GM12878 (cell line): Measurements from ENCODE around the gene ZMYND15. TPM values are rescaled to one million over a fixed set of nuclear protein-coding genes. Genes with fewer than 3 reads are reported as not detected.

ENCODE experiments used
- BMI1 ChIP-seq: fragments of 450-650 bp; IDR thresholded peaks from 2 replicates; pipeline ENCODE4 v1.6.1; 2016; ENCODE audit warnings: mild to moderate bottlenecking, moderate library complexity, borderline replicate concordance
- ESRRA ChIP-seq: IDR thresholded peaks from 2 replicates; pipeline ENCODE4 v1.6.1; 2012; ENCODE audit warnings: mild to moderate bottlenecking, low read length, improper control_type of control experiment
- EZH2 ChIP-seq: IDR thresholded peaks from 2 replicates; pipeline ENCODE4 v1.6.1; 2012; ENCODE audit warnings: low read depth, mild to moderate bottlenecking, control low read depth, inconsistent platforms, low read length, borderline replicate concordance; ENCODE audit not compliant: control insufficient read depth
- HDAC6 ChIP-seq: fragments of 200-600 bp; sonication (generic); IDR thresholded peaks from one replicate; pipeline ENCODE4 v1.8.0; 2017; ENCODE audit warnings: antibody characterized with exemption; ENCODE audit not compliant: unreplicated experiment
- KAT2A ChIP-seq: conservative IDR thresholded peaks from 2 replicates; pipeline ENCODE4 v1.6.1; 2011; ENCODE audit warnings: low read depth, low read length; ENCODE audit not compliant: control insufficient read depth
- POLR2A ChIP-seq: IDR thresholded peaks from 2 replicates; pipeline ENCODE4 v1.6.1; 2011; ENCODE audit warnings: low read depth, mild to moderate bottlenecking, low read length
- POLR2AphosphoS5 ChIP-seq: IDR thresholded peaks from 2 replicates; pipeline ENCODE4 v1.6.1; 2011; ENCODE audit warnings: mild to moderate bottlenecking, low read length, inconsistent platforms
- RBBP5 ChIP-seq: fragments of 200-600 bp; sonication (generic); conservative IDR thresholded peaks from 2 replicates; pipeline ENCODE4 v1.6.1; 2016
- RCOR1 ChIP-seq: conservative IDR thresholded peaks from 2 replicates; pipeline ENCODE4 v1.6.1; 2012; ENCODE audit warnings: low read depth, low read length, improper control_type of control experiment
- TARDBP ChIP-seq: IDR thresholded peaks from 2 replicates; pipeline ENCODE4 v1.6.1; 2016; ENCODE audit warnings: borderline replicate concordance
- ZBTB40 ChIP-seq: fragments of 450-650 bp; IDR thresholded peaks from 2 replicates; pipeline ENCODE4 v1.6.1; 2016; ENCODE audit warnings: mild to moderate bottlenecking, moderate library complexity, borderline replicate concordance
- ZNF24 ChIP-seq: fragments of 450-650 bp; IDR thresholded peaks from 2 replicates; pipeline ENCODE4 v1.6.1; 2017; ENCODE audit warnings: antibody characterized with exemption, mild to moderate bottlenecking
- polyA plus RNA-seq, 11 experiments: library from polyadenylated mRNA; depleted of rRNA in 4 of 11; unstranded in 6 of 11; stranded (reverse) in 5 of 11; fragments of >200 nt; fragmentation: Nextera tagmentation in 4 of 11; fragmentation: Illumina TruSeq in 1 of 11; extraction: Ambion mirVana in 4 of 11; extraction: Trizol in 1 of 11; gene quantifications; 1 replicate in 1 of 11; 2 replicates in 10 of 11; pipeline versions ENCODE4 v1.2.1 to v1.2.3, GENCODE V29; 2011 to 2016; ENCODE audit warnings: inconsistent platforms in 2 of 11, missing spikeins in 2 of 11, low read depth in 1 of 11
- total RNA-seq, 4 experiments: library from RNA; depleted of rRNA in 3 of 4; stranded (reverse); fragments of >200 nt in 3 of 4; fragmentation: Illumina TruSeq in 1 of 4; extraction: Trizol in 1 of 4; gene quantifications; 2 replicates each; pipeline versions ENCODE4 v1.2.1 to v1.2.3, GENCODE V29; 2013 to 2021
- TF ChIP-seq, protein P1 (sequence below): IDR thresholded peaks from 2 replicates; pipeline ENCODE4 v1.6.1; 2012; ENCODE audit warnings: mild to moderate bottlenecking, low read depth, low read length
- TF ChIP-seq, protein P2 (sequence below): fragments of 450-650 bp; formaldehyde crosslinking; IDR thresholded peaks from 2 replicates; pipeline ENCODE4 v1.5.0; 2022; ENCODE audit warnings: mild to moderate bottlenecking, missing genetic modification characterization

ZMYND15 gene
- total and polyA plus RNA-seq, 10 of the 15 experiments (the other 5 are each of a cell fraction or from before 2014, with no cell fraction given) = 0.03 to 0.17 (median 0.06) TPM; not detected in 4

DNA sequence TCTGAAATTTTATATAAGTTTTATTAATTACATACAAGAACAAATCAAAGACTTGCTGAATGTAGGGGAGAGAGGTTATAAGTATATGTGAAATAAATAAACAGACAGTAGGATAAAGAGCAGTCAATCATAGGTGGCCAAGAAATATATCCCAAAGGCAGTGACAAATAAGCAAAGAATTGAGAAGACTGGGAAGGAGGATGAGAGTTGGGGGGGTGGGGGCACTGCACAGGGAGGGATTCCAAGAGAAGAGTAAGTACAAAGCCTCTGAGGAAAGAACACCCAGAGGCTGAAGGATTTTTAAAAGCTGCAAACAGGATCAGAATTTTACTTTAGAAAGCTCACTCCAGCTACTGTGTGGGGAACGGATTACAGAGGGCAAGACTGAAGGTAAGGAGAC, 38.5 kb upstream of the ZMYND15 start (continued):
- TF ChIP-seq, protein P1, sequence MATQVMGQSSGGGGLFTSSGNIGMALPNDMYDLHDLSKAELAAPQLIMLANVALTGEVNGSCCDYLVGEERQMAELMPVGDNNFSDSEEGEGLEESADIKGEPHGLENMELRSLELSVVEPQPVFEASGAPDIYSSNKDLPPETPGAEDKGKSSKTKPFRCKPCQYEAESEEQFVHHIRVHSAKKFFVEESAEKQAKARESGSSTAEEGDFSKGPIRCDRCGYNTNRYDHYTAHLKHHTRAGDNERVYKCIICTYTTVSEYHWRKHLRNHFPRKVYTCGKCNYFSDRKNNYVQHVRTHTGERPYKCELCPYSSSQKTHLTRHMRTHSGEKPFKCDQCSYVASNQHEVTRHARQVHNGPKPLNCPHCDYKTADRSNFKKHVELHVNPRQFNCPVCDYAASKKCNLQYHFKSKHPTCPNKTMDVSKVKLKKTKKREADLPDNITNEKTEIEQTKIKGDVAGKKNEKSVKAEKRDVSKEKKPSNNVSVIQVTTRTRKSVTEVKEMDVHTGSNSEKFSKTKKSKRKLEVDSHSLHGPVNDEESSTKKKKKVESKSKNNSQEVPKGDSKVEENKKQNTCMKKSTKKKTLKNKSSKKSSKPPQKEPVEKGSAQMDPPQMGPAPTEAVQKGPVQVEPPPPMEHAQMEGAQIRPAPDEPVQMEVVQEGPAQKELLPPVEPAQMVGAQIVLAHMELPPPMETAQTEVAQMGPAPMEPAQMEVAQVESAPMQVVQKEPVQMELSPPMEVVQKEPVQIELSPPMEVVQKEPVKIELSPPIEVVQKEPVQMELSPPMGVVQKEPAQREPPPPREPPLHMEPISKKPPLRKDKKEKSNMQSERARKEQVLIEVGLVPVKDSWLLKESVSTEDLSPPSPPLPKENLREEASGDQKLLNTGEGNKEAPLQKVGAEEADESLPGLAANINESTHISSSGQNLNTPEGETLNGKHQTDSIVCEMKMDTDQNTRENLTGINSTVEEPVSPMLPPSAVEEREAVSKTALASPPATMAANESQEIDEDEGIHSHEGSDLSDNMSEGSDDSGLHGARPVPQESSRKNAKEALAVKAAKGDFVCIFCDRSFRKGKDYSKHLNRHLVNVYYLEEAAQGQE = no peak
- no peak for TF ChIP-seq POLR2A
- TF ChIP-seq ESRRA = no peak
- TF ChIP-seq ZNF24 = no peak
- no peak for TF ChIP-seq RCOR1
- no peak for TF ChIP-seq ZBTB40
- TF ChIP-seq, protein P2, sequence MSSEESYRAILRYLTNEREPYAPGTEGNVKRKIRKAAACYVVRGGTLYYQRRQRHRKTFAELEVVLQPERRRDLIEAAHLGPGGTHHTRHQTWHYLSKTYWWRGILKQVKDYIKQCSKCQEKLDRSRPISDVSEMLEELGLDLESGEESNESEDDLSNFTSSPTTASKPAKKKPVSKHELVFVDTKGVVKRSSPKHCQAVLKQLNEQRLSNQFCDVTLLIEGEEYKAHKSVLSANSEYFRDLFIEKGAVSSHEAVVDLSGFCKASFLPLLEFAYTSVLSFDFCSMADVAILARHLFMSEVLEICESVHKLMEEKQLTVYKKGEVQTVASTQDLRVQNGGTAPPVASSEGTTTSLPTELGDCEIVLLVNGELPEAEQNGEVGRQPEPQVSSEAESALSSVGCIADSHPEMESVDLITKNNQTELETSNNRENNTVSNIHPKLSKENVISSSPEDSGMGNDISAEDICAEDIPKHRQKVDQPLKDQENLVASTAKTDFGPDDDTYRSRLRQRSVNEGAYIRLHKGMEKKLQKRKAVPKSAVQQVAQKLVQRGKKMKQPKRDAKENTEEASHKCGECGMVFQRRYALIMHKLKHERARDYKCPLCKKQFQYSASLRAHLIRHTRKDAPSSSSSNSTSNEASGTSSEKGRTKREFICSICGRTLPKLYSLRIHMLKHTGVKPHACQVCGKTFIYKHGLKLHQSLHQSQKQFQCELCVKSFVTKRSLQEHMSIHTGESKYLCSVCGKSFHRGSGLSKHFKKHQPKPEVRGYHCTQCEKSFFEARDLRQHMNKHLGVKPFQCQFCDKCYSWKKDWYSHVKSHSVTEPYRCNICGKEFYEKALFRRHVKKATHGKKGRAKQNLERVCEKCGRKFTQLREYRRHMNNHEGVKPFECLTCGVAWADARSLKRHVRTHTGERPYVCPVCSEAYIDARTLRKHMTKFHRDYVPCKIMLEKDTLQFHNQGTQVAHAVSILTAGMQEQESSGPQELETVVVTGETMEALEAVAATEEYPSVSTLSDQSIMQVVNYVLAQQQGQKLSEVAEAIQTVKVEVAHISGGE (CRISPR knock-in tag) = no peak
- no peak for TF ChIP-seq HDAC6
- TF ChIP-seq EZH2 = no peak
- TF ChIP-seq POLR2AphosphoS5 = no peak
- no peak for TF ChIP-seq KAT2A
- no peak for TF ChIP-seq BMI1
- no peak for TF ChIP-seq RBBP5
- TF ChIP-seq TARDBP = no peak
